Measurements from ENCODE around the gene ALPL. TPM values are rescaled to one million over a fixed set of nuclear protein-coding genes. Genes with fewer than 3 reads are reported as not detected.

ALPL gene
- polyA plus RNA-seq, 2 of the 4 experiments (the other 2 are of a cell fraction), result 0.06 to 0.31 TPM

DNA sequence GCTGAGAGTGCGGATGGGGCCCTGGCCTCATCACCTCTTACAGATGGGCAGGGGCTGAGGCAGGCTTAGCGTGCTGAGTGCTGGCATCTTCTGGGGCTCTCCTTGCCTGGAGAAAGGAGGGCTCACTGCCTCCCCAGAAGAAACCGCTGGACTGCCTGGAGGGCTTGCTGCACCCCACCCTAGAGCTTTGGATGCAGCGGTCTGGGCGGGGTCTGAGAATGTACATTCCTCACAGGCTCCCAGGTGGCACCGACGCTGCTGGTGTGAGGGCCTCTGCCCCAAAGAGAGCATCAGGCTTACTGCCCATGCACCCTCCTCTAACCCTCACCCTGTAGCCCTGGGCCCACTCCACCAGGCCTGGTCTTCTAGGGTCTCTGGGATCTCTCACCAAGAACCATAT, 108.8 kb downstream of the ALPL start:
- FAIRE-seq (no peak), ATAC-seq (no peak), DNase-seq (ENCODE audit: low read depth in 1 of 2, low spot score in 1 of 2) (no peak)
- POLR2A ChIA-PET, result no interaction called here
- WGBS (ENCODE audit: missing lambda C conversion rate), result 100% methylated on average over 1 of the region's 7 CpGs
- CTCF ChIA-PET, result no interaction called here
- H3K9me3 ChIP-seq, result no peaks in the 10 kb centered on the region
- no peak overlapping the region for H3K4me2 ChIP-seq
- no peak overlapping the region for H3K4me3 ChIP-seq
- peaks cover 17% of the 10 kb centered on the region for H3K4me1 ChIP-seq
- TF ChIP-seq SREBF2 (IDR thresholded peaks at IDR 0.05) (no peak), FOSL2 (IDR thresholded peaks at IDR 0.05) (no peak), FOSL2 (CRISPR knock-in tag; IDR thresholded peaks at IDR 0.05) (no peak), FOSB (CRISPR knock-in tag; IDR thresholded peaks at IDR 0.05) (no peak), BHLHE40 (IDR thresholded peaks at IDR 0.05; ENCODE audit: low read depth, low read length) (no peak), EHMT2 (IDR thresholded peaks at IDR 0.05; ENCODE audit: low read depth) (no peak), RARB (CRISPR knock-in tag; IDR thresholded peaks at IDR 0.05) (no peak), NR3C1 (IDR thresholded peaks at IDR 0.05) (no peak), RFX5 (IDR thresholded peaks at IDR 0.05) (no peak), ZFP36 (IDR thresholded peaks at IDR 0.05; ENCODE audit: borderline replicate concordance, partially characterized antibody) (no peak), RCOR1 (IDR thresholded peaks at IDR 0.05; ENCODE audit: low read depth, low read length) (no peak), JUNB (IDR thresholded peaks at IDR 0.05) (no peak), EHF (CRISPR knock-in tag; IDR thresholded peaks at IDR 0.05) (no peak), RAD21 (conservative IDR thresholded peaks at IDR 0.05 in 1 of 2, IDR thresholded peaks at IDR 0.05 in 1 of 2) (no peak)
- TF ChIP-seq, protein P1, sequence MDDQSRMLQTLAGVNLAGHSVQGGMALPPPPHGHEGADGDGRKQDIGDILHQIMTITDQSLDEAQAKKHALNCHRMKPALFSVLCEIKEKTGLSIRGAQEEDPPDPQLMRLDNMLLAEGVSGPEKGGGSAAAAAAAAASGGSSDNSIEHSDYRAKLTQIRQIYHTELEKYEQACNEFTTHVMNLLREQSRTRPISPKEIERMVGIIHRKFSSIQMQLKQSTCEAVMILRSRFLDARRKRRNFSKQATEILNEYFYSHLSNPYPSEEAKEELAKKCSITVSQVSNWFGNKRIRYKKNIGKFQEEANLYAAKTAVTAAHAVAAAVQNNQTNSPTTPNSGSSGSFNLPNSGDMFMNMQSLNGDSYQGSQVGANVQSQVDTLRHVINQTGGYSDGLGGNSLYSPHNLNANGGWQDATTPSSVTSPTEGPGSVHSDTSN (IDR thresholded peaks at IDR 0.05), result no peak
- TF ChIP-seq, protein P2, sequence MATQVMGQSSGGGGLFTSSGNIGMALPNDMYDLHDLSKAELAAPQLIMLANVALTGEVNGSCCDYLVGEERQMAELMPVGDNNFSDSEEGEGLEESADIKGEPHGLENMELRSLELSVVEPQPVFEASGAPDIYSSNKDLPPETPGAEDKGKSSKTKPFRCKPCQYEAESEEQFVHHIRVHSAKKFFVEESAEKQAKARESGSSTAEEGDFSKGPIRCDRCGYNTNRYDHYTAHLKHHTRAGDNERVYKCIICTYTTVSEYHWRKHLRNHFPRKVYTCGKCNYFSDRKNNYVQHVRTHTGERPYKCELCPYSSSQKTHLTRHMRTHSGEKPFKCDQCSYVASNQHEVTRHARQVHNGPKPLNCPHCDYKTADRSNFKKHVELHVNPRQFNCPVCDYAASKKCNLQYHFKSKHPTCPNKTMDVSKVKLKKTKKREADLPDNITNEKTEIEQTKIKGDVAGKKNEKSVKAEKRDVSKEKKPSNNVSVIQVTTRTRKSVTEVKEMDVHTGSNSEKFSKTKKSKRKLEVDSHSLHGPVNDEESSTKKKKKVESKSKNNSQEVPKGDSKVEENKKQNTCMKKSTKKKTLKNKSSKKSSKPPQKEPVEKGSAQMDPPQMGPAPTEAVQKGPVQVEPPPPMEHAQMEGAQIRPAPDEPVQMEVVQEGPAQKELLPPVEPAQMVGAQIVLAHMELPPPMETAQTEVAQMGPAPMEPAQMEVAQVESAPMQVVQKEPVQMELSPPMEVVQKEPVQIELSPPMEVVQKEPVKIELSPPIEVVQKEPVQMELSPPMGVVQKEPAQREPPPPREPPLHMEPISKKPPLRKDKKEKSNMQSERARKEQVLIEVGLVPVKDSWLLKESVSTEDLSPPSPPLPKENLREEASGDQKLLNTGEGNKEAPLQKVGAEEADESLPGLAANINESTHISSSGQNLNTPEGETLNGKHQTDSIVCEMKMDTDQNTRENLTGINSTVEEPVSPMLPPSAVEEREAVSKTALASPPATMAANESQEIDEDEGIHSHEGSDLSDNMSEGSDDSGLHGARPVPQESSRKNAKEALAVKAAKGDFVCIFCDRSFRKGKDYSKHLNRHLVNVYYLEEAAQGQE (IDR thresholded peaks at IDR 0.05), result no peak
- TF ChIP-seq, protein P3, sequence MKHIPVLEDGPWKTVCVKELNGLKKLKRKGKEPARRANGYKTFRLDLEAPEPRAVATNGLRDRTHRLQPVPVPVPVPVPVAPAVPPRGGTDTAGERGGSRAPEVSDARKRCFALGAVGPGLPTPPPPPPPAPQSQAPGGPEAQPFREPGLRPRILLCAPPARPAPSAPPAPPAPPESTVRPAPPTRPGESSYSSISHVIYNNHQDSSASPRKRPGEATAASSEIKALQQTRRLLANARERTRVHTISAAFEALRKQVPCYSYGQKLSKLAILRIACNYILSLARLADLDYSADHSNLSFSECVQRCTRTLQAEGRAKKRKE (CRISPR knock-in tag; IDR thresholded peaks at IDR 0.05; ENCODE audit: low read depth), result no peak
- H3K27ac ChIP-seq, result no peak overlapping the region

DNA sequence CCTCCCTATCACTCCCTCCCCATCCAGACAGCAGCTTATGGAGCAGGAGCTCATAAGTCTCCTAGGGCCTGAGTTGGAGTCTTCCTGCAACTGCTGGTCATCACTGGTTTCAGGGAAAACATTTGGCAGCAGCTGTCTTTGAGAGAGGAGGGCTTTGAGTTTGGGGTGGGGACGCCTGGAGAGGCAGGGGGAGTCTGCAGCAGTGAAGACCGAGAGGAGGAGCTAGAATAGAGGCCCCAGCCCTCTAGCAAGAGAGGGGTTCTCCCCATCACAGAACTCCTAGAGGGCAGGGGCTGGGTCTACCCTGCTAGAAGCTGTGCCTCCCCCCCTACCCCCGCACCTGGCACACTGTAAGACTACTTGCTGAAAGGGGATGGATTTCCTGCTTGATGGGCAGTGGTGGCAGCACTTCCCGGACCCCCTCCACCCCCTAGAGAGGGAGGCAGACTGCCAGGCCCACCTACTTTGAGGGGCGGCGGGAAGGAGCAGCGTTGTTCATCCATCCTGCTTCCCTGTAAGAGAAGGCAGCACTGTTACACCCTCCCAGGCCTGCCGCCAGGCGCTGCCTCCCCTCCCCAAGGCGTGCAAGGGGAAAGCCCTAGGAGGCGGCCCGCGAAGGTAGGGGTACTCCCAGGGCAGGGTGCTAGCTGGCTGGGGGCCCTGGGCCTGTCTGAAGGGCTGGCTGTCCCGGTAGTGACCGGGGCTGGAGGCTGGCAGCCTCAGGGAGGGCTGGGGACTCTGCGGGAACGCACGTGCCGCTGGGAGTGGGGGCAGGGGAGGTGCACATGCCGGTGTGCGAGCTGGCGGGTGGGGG, 109.5 kb downstream of the ALPL start:
- WGBS (ENCODE audit: missing lambda C conversion rate), result 82% methylated on average over 10 of the region's 22 CpGs
- H3K4me2 ChIP-seq, result no peak overlapping the region
- ATAC-seq, result no peak
- no peak overlapping the region for H3K27ac ChIP-seq
- no peaks in the 10 kb centered on the region for H3K9me3 ChIP-seq
- peaks cover 24% of the 10 kb centered on the region for H3K4me1 ChIP-seq
- H3K4me3 ChIP-seq, result no peak overlapping the region
- no peak for DNase-seq (ENCODE audit: low read depth in 1 of 2, low spot score in 1 of 2)
- CTCF ChIA-PET, result no interaction called here
- POLR2A ChIA-PET, result no interaction called here
- FAIRE-seq, result no peak
- TF ChIP-seq FOXS1 (CRISPR knock-in tag; IDR thresholded peaks at IDR 0.05) (no peak), HOXA7 (CRISPR knock-in tag; IDR thresholded peaks at IDR 0.05) (no peak), HOXB5 (CRISPR knock-in tag; IDR thresholded peaks at IDR 0.05) (no peak), ESRRA (IDR thresholded peaks at IDR 0.05; ENCODE audit: borderline replicate concordance, low read length) (no peak), EHF (CRISPR knock-in tag; IDR thresholded peaks at IDR 0.05) (no peak), MAZ (IDR thresholded peaks at IDR 0.05; ENCODE audit: borderline replicate concordance, low read depth, low read length) (no peak), EP300 (IDR thresholded peaks at IDR 0.05) (no peak), RAD21 (conservative IDR thresholded peaks at IDR 0.05 in 1 of 2, IDR thresholded peaks at IDR 0.05 in 1 of 2) (no peak)
- TF ChIP-seq, protein P4, sequence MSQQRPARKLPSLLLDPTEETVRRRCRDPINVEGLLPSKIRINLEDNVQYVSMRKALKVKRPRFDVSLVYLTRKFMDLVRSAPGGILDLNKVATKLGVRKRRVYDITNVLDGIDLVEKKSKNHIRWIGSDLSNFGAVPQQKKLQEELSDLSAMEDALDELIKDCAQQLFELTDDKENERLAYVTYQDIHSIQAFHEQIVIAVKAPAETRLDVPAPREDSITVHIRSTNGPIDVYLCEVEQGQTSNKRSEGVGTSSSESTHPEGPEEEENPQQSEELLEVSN (IDR thresholded peaks at IDR 0.05; ENCODE audit: borderline replicate concordance, low read depth), result no peak
- TF ChIP-seq, protein P5, sequence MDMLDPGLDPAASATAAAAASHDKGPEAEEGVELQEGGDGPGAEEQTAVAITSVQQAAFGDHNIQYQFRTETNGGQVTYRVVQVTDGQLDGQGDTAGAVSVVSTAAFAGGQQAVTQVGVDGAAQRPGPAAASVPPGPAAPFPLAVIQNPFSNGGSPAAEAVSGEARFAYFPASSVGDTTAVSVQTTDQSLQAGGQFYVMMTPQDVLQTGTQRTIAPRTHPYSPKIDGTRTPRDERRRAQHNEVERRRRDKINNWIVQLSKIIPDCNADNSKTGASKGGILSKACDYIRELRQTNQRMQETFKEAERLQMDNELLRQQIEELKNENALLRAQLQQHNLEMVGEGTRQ (IDR thresholded peaks at IDR 0.05), result no peak
- TF ChIP-seq, protein P6, sequence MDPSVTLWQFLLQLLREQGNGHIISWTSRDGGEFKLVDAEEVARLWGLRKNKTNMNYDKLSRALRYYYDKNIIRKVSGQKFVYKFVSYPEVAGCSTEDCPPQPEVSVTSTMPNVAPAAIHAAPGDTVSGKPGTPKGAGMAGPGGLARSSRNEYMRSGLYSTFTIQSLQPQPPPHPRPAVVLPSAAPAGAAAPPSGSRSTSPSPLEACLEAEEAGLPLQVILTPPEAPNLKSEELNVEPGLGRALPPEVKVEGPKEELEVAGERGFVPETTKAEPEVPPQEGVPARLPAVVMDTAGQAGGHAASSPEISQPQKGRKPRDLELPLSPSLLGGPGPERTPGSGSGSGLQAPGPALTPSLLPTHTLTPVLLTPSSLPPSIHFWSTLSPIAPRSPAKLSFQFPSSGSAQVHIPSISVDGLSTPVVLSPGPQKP (IDR thresholded peaks at IDR 0.05; ENCODE audit: low read depth, low read length), result no peak
- TF ChIP-seq, protein P7, sequence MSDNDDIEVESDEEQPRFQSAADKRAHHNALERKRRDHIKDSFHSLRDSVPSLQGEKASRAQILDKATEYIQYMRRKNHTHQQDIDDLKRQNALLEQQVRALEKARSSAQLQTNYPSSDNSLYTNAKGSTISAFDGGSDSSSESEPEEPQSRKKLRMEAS (IDR thresholded peaks at IDR 0.05), result no peak

All from A549 (cell line).